Activated CD8-positive, alpha-beta memory T cell treated with anti-CD3 and anti-CD28 coated beads, Interleukin-2, amount 50 U/mL, for 1 hour (primary cell): ENCODE measurements around the gene FAM131A.

ENCODE experiments used
- DNase-seq: peaks from one replicate; pipeline ENCODE4 v3.0.0-alpha.2; 2020; ENCODE audit errors: extremely low read depth

The FAM131A gene

DNA sequence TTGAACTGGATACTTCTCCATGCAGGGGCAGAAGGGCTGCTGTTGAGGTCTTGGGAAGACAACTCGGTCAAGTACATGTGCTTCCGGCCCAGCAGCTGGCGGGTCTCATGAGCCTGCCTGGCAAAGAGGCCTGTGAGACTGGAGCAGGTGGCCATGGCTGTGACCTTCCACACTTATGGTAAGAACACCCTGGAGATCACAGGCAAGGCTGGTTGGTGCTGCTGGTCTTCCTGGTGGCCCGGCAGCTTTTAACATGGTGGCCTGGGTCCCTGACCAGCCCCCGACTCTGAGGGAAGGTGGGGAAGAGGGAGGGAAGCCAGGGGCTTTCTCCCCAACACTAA, 57.9 kb downstream of the FAM131A start:
- no peak for DNase-seq
